Heart left ventricle (tissue), 13 donors: ENCODE measurements around the gene ADCY9.

Source experiments
- CTCF ChIP-seq, 12 donors: fragments of 200-600 bp; sonication (generic) in 4 of 12; IDR thresholded peaks; one replicate each; pipeline versions ENCODE4 v1.5.0 to v1.8.0; 2018 to 2022; ENCODE audit warnings: antibody characterized with exemption in 12 of 12, mild to moderate bottlenecking in 5 of 12
- POLR2A ChIP-seq, 2 donors: fragments of 450-650 bp; IDR thresholded peaks; one replicate each; pipeline ENCODE4 v1.6.1; 2017; ENCODE audit warnings: antibody characterized with exemption in 2 of 2, mild to moderate bottlenecking in 2 of 2, moderate library complexity in 2 of 2
- donor health status: ischemic (EF 13 %, LVEDD 7.1; RV severe dilation, severe dysfunction).
- donor health status: DM: no; HTN: yes; CAD: no.
- donor health status: DM: no; HTN: no; CAD: no.
- donor health status: ischemic (EF 25% LVEDD 6.9; RV normal size, moderate dysfunction).
- donor health status: ischemic (EF 25% LVEDD 5.7; RV mildly dilated, moderate dysfunction).
- donor health status: ischemic (EF 35%, LVEDD 5.7; RV mildly dilated, moderate dysfunction).
- donor health status: nonischemic (EF 11% LVEDD 7.7; RV severe dilation, severe dysfunction).
- donor health status: DM: yes; HTN: yes; CAD: no.
- donor health status: PGD.
- donor health status: ischemic (EF 29% LVEDD 5.4; RV normal size, mild dysfunction).
- donor health status: nonischemic (EF 23%, LVEDD 6.1; RV moderate dilation, normal function).

- TF ChIP-seq POLR2A (IDR thresholded peaks at IDR 0.05) (no peak), CTCF (IDR thresholded peaks at IDR 0.05) (no peak)
Observed at GRCh38 chr16:3977376-3977775, 138.9 kb downstream of the ADCY9 start.
